Measurements from ENCODE around the gene CEP170B. TPM values are rescaled to one million over a fixed set of nuclear protein-coding genes. Genes with fewer than 3 reads are reported as not detected.

CEP170B gene
- total and polyA plus RNA-seq, 4 donors = 1.5 to 10.9 (median 6.7) TPM

GRCh38 chr14:104891121-104891551 lies 26.1 kb downstream of the CEP170B start:
- WGBS = 86% methylated on average over 4 of the region's 4 CpGs
- Histone ChIP-seq H3K36me3 (ENCODE audit: control insufficient read depth in 4 of 4, insufficient read depth in 3 of 4, low read depth in 1 of 4, low read length in 3 of 4) (peaks cover 0 to 21% (median 8%) of the 10 kb centered on the region in 4 donors), H3K27ac (ENCODE audit: low read depth in 1 of 2, low read length in 2 of 2) (no peak overlapping the region), H3K9ac (ENCODE audit: low read depth in 1 of 2, low read length in 2 of 2) (no peak overlapping the region), H3K4me1 (ENCODE audit: control insufficient read depth in 4 of 4, insufficient read depth in 4 of 4, low read length in 3 of 4) (peaks cover 5 to 16% (median 6%) of the 10 kb centered on the region in 4 donors), H3K27me3 (ENCODE audit: control insufficient read depth in 4 of 4, insufficient read depth in 4 of 4, low read length in 3 of 4) (no peaks in the 10 kb centered on the region), H3K4me3 (ENCODE audit: low read depth in 1 of 3, low read length in 3 of 3) (no peak overlapping the region), H3K9me3 (ENCODE audit: control insufficient read depth in 4 of 4, low read length in 3 of 4) (no peaks in the 10 kb centered on the region)
- TF ChIP-seq FOXA2 (IDR thresholded peaks at IDR 0.05) = no peak
- TF ChIP-seq HNF4A (conservative IDR thresholded peaks at IDR 0.05) = no peak
- no peak for TF ChIP-seq RAD21 (IDR thresholded peaks at IDR 0.05)
- TF ChIP-seq ATF3 (IDR thresholded peaks at IDR 0.05) = no peak
- no peak for TF ChIP-seq TAF1 (conservative IDR thresholded peaks at IDR 0.05)
- TF ChIP-seq CTCF (IDR thresholded peaks at IDR 0.05; ENCODE audit: low read depth, low read length, missing input control) = no peak
- TF ChIP-seq NR2F2 (IDR thresholded peaks at IDR 0.05) = no peak
- TF ChIP-seq HNF4G (IDR thresholded peaks at IDR 0.05) = no peak
- DNase-seq (ENCODE audit: low spot score) = no peak

- H3K27ac ChIP-seq (ENCODE audit: low read depth in 1 of 2, low read length in 2 of 2) = no peak overlapping the region
- H3K9me3 ChIP-seq (ENCODE audit: control insufficient read depth in 4 of 4, low read length in 3 of 4) = no peaks in the 10 kb centered on the region
- H3K4me1 ChIP-seq (ENCODE audit: control insufficient read depth in 4 of 4, insufficient read depth in 4 of 4, low read length in 3 of 4) = peaks cover 5 to 16% (median 6%) of the 10 kb centered on the region in 4 donors
- peaks cover 0 to 18% (median 5%) of the 10 kb centered on the region in 4 donors for H3K36me3 ChIP-seq (ENCODE audit: control insufficient read depth in 4 of 4, insufficient read depth in 3 of 4, low read depth in 1 of 4, low read length in 3 of 4)
- no peak overlapping the region for H3K4me3 ChIP-seq (ENCODE audit: low read depth in 1 of 3, low read length in 3 of 3)
- H3K9ac ChIP-seq (ENCODE audit: low read depth in 1 of 2, low read length in 2 of 2) = no peak overlapping the region
- 86% methylated on average over 13 of the region's 13 CpGs for WGBS
- TF ChIP-seq FOXA1 (IDR thresholded peaks at IDR 0.05) (no peak), RXRA (IDR thresholded peaks at IDR 0.05) (no peak), MAX (IDR thresholded peaks at IDR 0.05) (no peak), YY1 (IDR thresholded peaks at IDR 0.05) (no peak), HNF4G (IDR thresholded peaks at IDR 0.05) (no peak), ATF3 (IDR thresholded peaks at IDR 0.05) (no peak), EGR1 (IDR thresholded peaks at IDR 0.05; ENCODE audit: low read depth in 2 of 2) (no peak)
- no peaks in the 10 kb centered on the region for H3K27me3 ChIP-seq (ENCODE audit: control insufficient read depth in 4 of 4, insufficient read depth in 4 of 4, low read length in 3 of 4)
- no peak for DNase-seq (ENCODE audit: low spot score)
Observed at GRCh38 chr14:104891664-104892530, 26.8 kb downstream of the CEP170B start.
